OCI-LY1 (cell line): ENCODE results near the gene PPP2R2C.

ENCODE experiments used
- EZH2 ChIP-seq: fragments of 200-600 bp; sonication (generic), shearing (Covaris generic); IDR thresholded peaks from 2 replicates; pipeline ENCODE4 v1.8.0; 2017; ENCODE audit warnings: borderline replicate concordance, mixed run types, mild to moderate bottlenecking, antibody characterized with exemption, low read length, moderate library complexity, mixed read lengths
- TF ChIP-seq, protein P1 (sequence below): fragments of 200-600 bp; sonication (generic), shearing (Covaris generic); IDR thresholded peaks from 2 replicates; pipeline ENCODE4 v1.5.1; 2017; ENCODE audit warnings: mild to moderate bottlenecking, antibody characterized with exemption, low read length, moderate library complexity, mixed read lengths

DNA sequence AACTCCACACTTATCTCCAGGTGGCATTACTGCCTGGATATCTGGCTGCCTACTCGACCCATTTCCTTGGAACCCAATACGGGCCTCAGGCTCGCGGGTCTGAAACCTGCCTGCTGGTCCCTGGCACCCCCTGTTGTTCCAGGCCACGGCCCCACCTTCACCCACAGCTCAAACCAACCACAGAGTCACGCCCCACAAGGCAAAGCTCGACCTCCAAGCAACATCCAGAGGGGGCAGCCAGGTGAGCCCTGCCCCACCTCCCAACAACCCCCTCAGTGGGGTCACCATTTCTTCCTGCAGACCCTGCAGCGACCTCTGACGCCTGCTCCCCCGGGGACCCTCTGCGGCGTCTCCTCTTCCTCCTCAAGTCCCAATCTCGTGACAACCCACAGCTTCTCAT, 126.5 kb downstream of the PPP2R2C start:
- TF ChIP-seq, protein P1, sequence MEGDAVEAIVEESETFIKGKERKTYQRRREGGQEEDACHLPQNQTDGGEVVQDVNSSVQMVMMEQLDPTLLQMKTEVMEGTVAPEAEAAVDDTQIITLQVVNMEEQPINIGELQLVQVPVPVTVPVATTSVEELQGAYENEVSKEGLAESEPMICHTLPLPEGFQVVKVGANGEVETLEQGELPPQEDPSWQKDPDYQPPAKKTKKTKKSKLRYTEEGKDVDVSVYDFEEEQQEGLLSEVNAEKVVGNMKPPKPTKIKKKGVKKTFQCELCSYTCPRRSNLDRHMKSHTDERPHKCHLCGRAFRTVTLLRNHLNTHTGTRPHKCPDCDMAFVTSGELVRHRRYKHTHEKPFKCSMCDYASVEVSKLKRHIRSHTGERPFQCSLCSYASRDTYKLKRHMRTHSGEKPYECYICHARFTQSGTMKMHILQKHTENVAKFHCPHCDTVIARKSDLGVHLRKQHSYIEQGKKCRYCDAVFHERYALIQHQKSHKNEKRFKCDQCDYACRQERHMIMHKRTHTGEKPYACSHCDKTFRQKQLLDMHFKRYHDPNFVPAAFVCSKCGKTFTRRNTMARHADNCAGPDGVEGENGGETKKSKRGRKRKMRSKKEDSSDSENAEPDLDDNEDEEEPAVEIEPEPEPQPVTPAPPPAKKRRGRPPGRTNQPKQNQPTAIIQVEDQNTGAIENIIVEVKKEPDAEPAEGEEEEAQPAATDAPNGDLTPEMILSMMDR, result no peak
- TF ChIP-seq EZH2, result no peak
